Endothelial cell (in vitro differentiated cells): ENCODE data around the gene ZEB2. TPM values are rescaled to one million over a fixed set of nuclear protein-coding genes. Genes with fewer than 3 reads are reported as not detected.

Source experiments
- DNase-seq: peaks from one replicate; pipeline ENCODE4 v3.0.0; 2021; ENCODE audit warnings: low spot score
- H3K27ac Mint-ChIP-seq: one replicate; pipeline ENCODE4 v1.8.0; 2021; ENCODE audit warnings: mixed read lengths, inconsistent platforms; ENCODE audit not compliant: unreplicated experiment
- H3K27me3 Mint-ChIP-seq: one replicate; pipeline ENCODE4 v1.8.0; 2021; ENCODE audit warnings: mild to moderate bottlenecking, moderate library complexity, mixed read lengths, inconsistent platforms; ENCODE audit not compliant: unreplicated experiment
- H3K36me3 Mint-ChIP-seq: one replicate; pipeline ENCODE4 v1.8.0; 2021; ENCODE audit warnings: mild to moderate bottlenecking, low read depth, mixed read lengths, inconsistent platforms; ENCODE audit not compliant: unreplicated experiment
- H3K4me1 Mint-ChIP-seq: one replicate; pipeline ENCODE4 v1.8.0; 2021; ENCODE audit warnings: mild to moderate bottlenecking, mixed read lengths, inconsistent platforms; ENCODE audit not compliant: unreplicated experiment
- H3K4me3 Mint-ChIP-seq: one replicate; pipeline ENCODE4 v1.8.0; 2021; ENCODE audit warnings: mild to moderate bottlenecking, mixed read lengths, inconsistent platforms; ENCODE audit not compliant: unreplicated experiment
- H3K9me3 Mint-ChIP-seq: one replicate; pipeline ENCODE4 v1.8.0; 2021; ENCODE audit warnings: mixed read lengths, inconsistent platforms; ENCODE audit not compliant: unreplicated experiment
- CTCF ChIP-seq: fragments of 200-600 bp; sonication (generic); IDR thresholded peaks from one replicate; pipeline ENCODE4 v1.5.0; 2021; ENCODE audit warnings: antibody characterized with exemption; ENCODE audit not compliant: unreplicated experiment
- total RNA-seq: library from RNA; stranded (reverse); fragmentation: NEBNext Ultra II Directional; extraction: Animal tissue kit (Norgen Biotek cat#: 25700); gene quantifications from one replicate; pipeline ENCODE4 v1.2.1, GENCODE V29; 2021; ENCODE audit not compliant: unreplicated experiment

The ZEB2 gene
- total RNA-seq, 1 donor from 2014 or later = 109 TPM

GRCh38 chr2:144415386-144415785 is 104.5 kb downstream of the ZEB2 start:
- DNase-seq = no peak
- Mint-ChIP-seq H3K27me3 (peaks cover 5% of the 10 kb centered on the region), H3K4me1 (peaks cover 5% of the 10 kb centered on the region), H3K9me3 (no peaks in the 10 kb centered on the region), H3K4me3 (no peak overlapping the region), H3K27ac (no peak overlapping the region), H3K36me3 (peaks cover 21% of the 10 kb centered on the region)
- no peak for TF ChIP-seq CTCF

GRCh38 chr2:144414324-144414845 is 105.5 kb downstream of the ZEB2 start:
- no peak overlapping the region for H3K4me3 Mint-ChIP-seq

GRCh38 chr2:144412709-144413108 is 107.2 kb downstream of the ZEB2 start:
- no peak for DNase-seq
- Mint-ChIP-seq H3K27me3 (peaks cover 5% of the 10 kb centered on the region), H3K4me1 (peaks cover 5% of the 10 kb centered on the region), H3K27ac (no peak overlapping the region), H3K9me3 (no peaks in the 10 kb centered on the region), H3K4me3 (no peak overlapping the region), H3K36me3 (peaks cover 37% of the 10 kb centered on the region)
- no peak for TF ChIP-seq CTCF

More at GRCh38 chr2:144414324-144414845, 105.5 kb downstream of the ZEB2 start:
- Mint-ChIP-seq H3K9me3 (no peaks in the 10 kb centered on the region), H3K36me3 (peaks cover 23% of the 10 kb centered on the region), H3K27me3 (peaks cover 5% of the 10 kb centered on the region), H3K4me1 (peaks cover 5% of the 10 kb centered on the region), H3K27ac (no peak overlapping the region)
- TF ChIP-seq CTCF = no peak
- DNase-seq = no peak

GRCh38 chr2:144411473-144411872 is 108.4 kb downstream of the ZEB2 start:
- H3K4me3 Mint-ChIP-seq = no peak overlapping the region
- no peak overlapping the region for H3K27ac Mint-ChIP-seq
- TF ChIP-seq CTCF = no peak
- no peaks in the 10 kb centered on the region for H3K9me3 Mint-ChIP-seq
- H3K36me3 Mint-ChIP-seq = peaks cover 30% of the 10 kb centered on the region
- peaks cover 3% of the 10 kb centered on the region for H3K27me3 Mint-ChIP-seq
- no peak for DNase-seq
- peaks cover 5% of the 10 kb centered on the region for H3K4me1 Mint-ChIP-seq

GRCh38 chr2:144409241-144409640 is 110.7 kb downstream of the ZEB2 start:
- TF ChIP-seq CTCF = no peak
- Mint-ChIP-seq H3K4me3 (no peak overlapping the region), H3K36me3 (peaks cover 26% of the 10 kb centered on the region), H3K4me1 (peaks cover 5% of the 10 kb centered on the region), H3K27ac (no peak overlapping the region), H3K9me3 (no peaks in the 10 kb centered on the region), H3K27me3 (peaks cover 3% of the 10 kb centered on the region)
- DNase-seq = no peak
